Osteocyte (in vitro differentiated cells): Measurements from ENCODE around the gene CADPS. TPM values are rescaled to one million over a fixed set of nuclear protein-coding genes. Genes with fewer than 3 reads are reported as not detected.

ENCODE experiments used
- DNase-seq: peaks from one replicate; pipeline ENCODE4 v3.0.0; 2021; ENCODE audit warnings: mixed read lengths; ENCODE audit not compliant: unreplicated experiment; ENCODE audit errors: extremely low spot score
- H3K27ac Mint-ChIP-seq: one replicate; pipeline ENCODE4 v1.8.0; 2021; ENCODE audit warnings: mild to moderate bottlenecking, mixed read lengths; ENCODE audit not compliant: unreplicated experiment
- H3K27me3 Mint-ChIP-seq: one replicate; pipeline ENCODE4 v1.8.0; 2021; ENCODE audit warnings: mixed read lengths; ENCODE audit not compliant: unreplicated experiment
- H3K36me3 Mint-ChIP-seq: one replicate; pipeline ENCODE4 v1.8.0; 2021; ENCODE audit warnings: mixed read lengths; ENCODE audit not compliant: unreplicated experiment
- H3K4me1 Mint-ChIP-seq: one replicate; pipeline ENCODE4 v1.8.0; 2021; ENCODE audit warnings: mixed read lengths; ENCODE audit not compliant: unreplicated experiment
- H3K4me3 Mint-ChIP-seq: one replicate; pipeline ENCODE4 v1.8.0; 2021; ENCODE audit warnings: mild to moderate bottlenecking, moderate library complexity, mixed read lengths; ENCODE audit not compliant: unreplicated experiment
- H3K9me3 Mint-ChIP-seq: one replicate; pipeline ENCODE4 v1.8.0; 2021; ENCODE audit warnings: mixed read lengths; ENCODE audit not compliant: unreplicated experiment
- total RNA-seq: library from RNA; stranded (reverse); gene quantifications from 2 replicates; pipeline ENCODE4 v1.2.1, GENCODE V29; 2021
- TF ChIP-seq, protein P1 (sequence below): fragments of 200-600 bp; sonication (generic); IDR thresholded peaks from 2 replicates; pipeline ENCODE4 v1.5.0; 2021; ENCODE audit warnings: antibody characterized with exemption, mild to moderate bottlenecking, moderate library complexity

Gene CADPS
- total RNA-seq, 1 donor from 2014 or later, result not detected

GRCh38 chr3:62551556-62551955 is 323.7 kb downstream of the CADPS start:
- Mint-ChIP-seq H3K27ac (no peak overlapping the region), H3K36me3 (no peaks in the 10 kb centered on the region), H3K27me3 (peaks cover 58% of the 10 kb centered on the region), H3K4me1 (no peaks in the 10 kb centered on the region), H3K9me3 (no peaks in the 10 kb centered on the region), H3K4me3 (no peak overlapping the region)
- TF ChIP-seq, protein P1, sequence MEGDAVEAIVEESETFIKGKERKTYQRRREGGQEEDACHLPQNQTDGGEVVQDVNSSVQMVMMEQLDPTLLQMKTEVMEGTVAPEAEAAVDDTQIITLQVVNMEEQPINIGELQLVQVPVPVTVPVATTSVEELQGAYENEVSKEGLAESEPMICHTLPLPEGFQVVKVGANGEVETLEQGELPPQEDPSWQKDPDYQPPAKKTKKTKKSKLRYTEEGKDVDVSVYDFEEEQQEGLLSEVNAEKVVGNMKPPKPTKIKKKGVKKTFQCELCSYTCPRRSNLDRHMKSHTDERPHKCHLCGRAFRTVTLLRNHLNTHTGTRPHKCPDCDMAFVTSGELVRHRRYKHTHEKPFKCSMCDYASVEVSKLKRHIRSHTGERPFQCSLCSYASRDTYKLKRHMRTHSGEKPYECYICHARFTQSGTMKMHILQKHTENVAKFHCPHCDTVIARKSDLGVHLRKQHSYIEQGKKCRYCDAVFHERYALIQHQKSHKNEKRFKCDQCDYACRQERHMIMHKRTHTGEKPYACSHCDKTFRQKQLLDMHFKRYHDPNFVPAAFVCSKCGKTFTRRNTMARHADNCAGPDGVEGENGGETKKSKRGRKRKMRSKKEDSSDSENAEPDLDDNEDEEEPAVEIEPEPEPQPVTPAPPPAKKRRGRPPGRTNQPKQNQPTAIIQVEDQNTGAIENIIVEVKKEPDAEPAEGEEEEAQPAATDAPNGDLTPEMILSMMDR, result no peak
- no peak for DNase-seq

- Mint-ChIP-seq H3K27ac (no peak overlapping the region), H3K27me3 (peaks cover 65% of the 10 kb centered on the region), H3K36me3 (no peaks in the 10 kb centered on the region), H3K9me3 (no peaks in the 10 kb centered on the region), H3K4me1 (no peaks in the 10 kb centered on the region), H3K4me3 (no peak overlapping the region)
- no peak for DNase-seq
- TF ChIP-seq, protein P1, result no peak
Observed at GRCh38 chr3:62550439-62550838, 324.8 kb downstream of the CADPS start.

DNA sequence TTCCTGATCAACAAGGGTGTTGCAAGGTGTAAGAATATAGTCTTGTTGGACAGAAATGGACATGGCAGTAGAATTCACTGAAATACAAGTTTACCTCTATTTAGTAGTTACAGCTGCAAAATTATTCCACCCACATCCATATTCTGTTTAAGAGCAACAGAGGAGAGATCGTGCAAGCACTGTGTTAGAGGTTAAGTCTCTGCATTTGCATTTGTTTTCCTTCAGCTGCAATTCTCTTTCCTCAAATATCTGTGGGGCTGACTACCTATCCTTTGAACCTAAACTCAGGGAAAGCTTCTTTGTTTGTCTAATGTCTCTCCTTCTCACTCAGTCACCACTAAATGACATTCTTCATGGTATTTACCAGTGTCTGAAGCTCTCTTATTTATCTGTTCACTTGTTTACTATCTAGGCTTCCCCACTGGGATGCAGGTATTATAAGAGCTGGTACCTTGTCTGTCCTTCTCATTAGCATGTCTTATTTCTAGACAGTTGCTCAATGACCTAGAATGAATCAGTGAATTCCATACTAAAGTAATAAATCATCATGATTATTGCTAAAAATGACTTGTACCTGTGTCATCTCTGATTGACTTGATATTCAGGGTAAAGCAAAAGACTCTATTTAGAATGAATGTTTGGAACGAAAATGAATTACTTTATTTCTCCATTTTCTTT is 326.5 kb downstream of the CADPS start:
- H3K4me3 Mint-ChIP-seq, result no peak overlapping the region
- no peak for DNase-seq
- peaks cover 67% of the 10 kb centered on the region for H3K27me3 Mint-ChIP-seq
- no peaks in the 10 kb centered on the region for H3K4me1 Mint-ChIP-seq
- TF ChIP-seq, protein P1, result no peak
- H3K9me3 Mint-ChIP-seq, result no peaks in the 10 kb centered on the region
- no peaks in the 10 kb centered on the region for H3K36me3 Mint-ChIP-seq
- H3K27ac Mint-ChIP-seq, result no peak overlapping the region

DNA sequence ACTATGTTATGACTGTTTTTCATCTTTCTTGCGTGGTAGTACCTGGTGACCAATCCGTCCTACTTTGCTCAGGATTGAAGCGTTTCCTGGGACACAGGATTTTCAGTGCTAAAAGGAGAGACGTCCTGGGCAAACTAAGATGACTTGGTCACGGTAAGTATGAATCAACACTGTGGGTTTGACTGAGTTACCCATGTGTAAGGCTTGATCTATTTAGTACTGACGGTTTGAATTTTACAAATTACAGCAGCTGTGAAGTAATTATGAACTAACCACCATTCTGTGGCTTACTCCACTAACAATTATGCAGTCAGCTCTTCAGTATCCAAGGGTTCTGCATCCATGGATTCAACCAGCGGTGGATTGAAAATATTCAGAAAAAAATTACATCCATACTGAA is 328.9 kb downstream of the CADPS start:
- Mint-ChIP-seq H3K27ac (no peak overlapping the region), H3K27me3 (peaks cover 63% of the 10 kb centered on the region)

GRCh38 chr3:62542185-62542584 is 333.0 kb downstream of the CADPS start:
- no peak overlapping the region for H3K27ac Mint-ChIP-seq
- TF ChIP-seq, protein P1, result no peak
- peaks cover 52% of the 10 kb centered on the region for H3K27me3 Mint-ChIP-seq
- H3K36me3 Mint-ChIP-seq, result no peaks in the 10 kb centered on the region
- no peaks in the 10 kb centered on the region for H3K9me3 Mint-ChIP-seq
- H3K4me3 Mint-ChIP-seq, result no peak overlapping the region
- H3K4me1 Mint-ChIP-seq, result no peaks in the 10 kb centered on the region
- DNase-seq, result no peak

More for the DNA sequence above, 328.9 kb downstream of the CADPS start:
- Mint-ChIP-seq H3K4me1 (no peaks in the 10 kb centered on the region), H3K9me3 (no peaks in the 10 kb centered on the region), H3K36me3 (no peaks in the 10 kb centered on the region), H3K4me3 (no peak overlapping the region)
- TF ChIP-seq, protein P1, result no peak
- DNase-seq, result no peak
